Trophoblast cell (in vitro differentiated cells and primary cell): ENCODE data around the gene ITPKB.

Experiments
- DNase-seq, 2 donors: peaks; one replicate each; pipeline ENCODE4 v3.0.0-alpha.2; 2016
- H2AFZ ChIP-seq: 2 replicates; pipeline ENCODE4 v1.6.1; 2013; ENCODE audit warnings: low read length, moderate library complexity, mild to moderate bottlenecking; ENCODE audit not compliant: insufficient read depth, poor library complexity
- H2AK5ac ChIP-seq: 2 replicates; pipeline ENCODE4 v1.6.1; 2013; ENCODE audit warnings: mild to moderate bottlenecking, low read length
- H2BK120ac ChIP-seq: 2 replicates; pipeline ENCODE4 v1.6.1; 2013; ENCODE audit warnings: low read length, mild to moderate bottlenecking, moderate library complexity; ENCODE audit not compliant: insufficient read depth, poor library complexity
- H2BK12ac ChIP-seq: 2 replicates; pipeline ENCODE4 v1.6.1; 2013; ENCODE audit warnings: mild to moderate bottlenecking, low read length, moderate library complexity
- H2BK5ac ChIP-seq: 2 replicates; pipeline ENCODE4 v1.6.1; 2013; ENCODE audit warnings: low read length, low read depth, moderate library complexity, mild to moderate bottlenecking; ENCODE audit not compliant: poor library complexity
- H3K14ac ChIP-seq: 2 replicates; pipeline ENCODE4 v1.6.1; 2013; ENCODE audit warnings: mild to moderate bottlenecking, low read length
- H3K18ac ChIP-seq: 2 replicates; pipeline ENCODE4 v1.6.1; 2013; ENCODE audit warnings: mild to moderate bottlenecking, low read length
- H3K23ac ChIP-seq: 2 replicates; pipeline ENCODE4 v1.6.1; 2013; ENCODE audit warnings: low read length
- H3K27ac ChIP-seq: 2 replicates; pipeline ENCODE4 v1.5.1; 2013; ENCODE audit warnings: low read depth, mild to moderate bottlenecking, inconsistent platforms, low read length, moderate library complexity
- H3K27me3 ChIP-seq: 2 replicates; pipeline ENCODE4 v1.6.1; 2013; ENCODE audit warnings: inconsistent platforms, mild to moderate bottlenecking, low read length, moderate library complexity; ENCODE audit not compliant: insufficient read depth
- H3K36me3 ChIP-seq, 2 experiments: 1 replicate in 1 of 2; 2 replicates in 1 of 2; pipeline ENCODE4 v1.6.1; 2013; ENCODE audit warnings: low read length in 2 of 2, mild to moderate bottlenecking in 2 of 2, moderate library complexity in 1 of 2; ENCODE audit not compliant: insufficient read depth in 2 of 2, control insufficient read depth in 1 of 2
- H3K4ac ChIP-seq: 2 replicates; pipeline ENCODE4 v1.6.1; 2013; ENCODE audit warnings: low read depth, mild to moderate bottlenecking, low read length, moderate library complexity
- H3K4me1 ChIP-seq, 2 experiments: 1 replicate in 1 of 2; 2 replicates in 1 of 2; pipeline ENCODE4 v1.6.1; 2013; ENCODE audit warnings: low read length in 2 of 2, mild to moderate bottlenecking in 2 of 2, moderate library complexity in 1 of 2; ENCODE audit not compliant: insufficient read depth in 2 of 2, control insufficient read depth in 1 of 2
- H3K4me2 ChIP-seq: 2 replicates; pipeline ENCODE4 v1.6.1; 2013; ENCODE audit warnings: inconsistent platforms, mild to moderate bottlenecking, low read length, moderate library complexity
- H3K4me3 ChIP-seq: 2 replicates; pipeline ENCODE4 v1.5.1; 2013; ENCODE audit warnings: mild to moderate bottlenecking, low read depth, low read length, inconsistent platforms
- H3K79me1 ChIP-seq: one replicate; pipeline ENCODE4 v1.6.1; 2013; ENCODE audit warnings: low read length
- H3K79me2 ChIP-seq: 2 replicates; pipeline ENCODE4 v1.6.1; 2013; ENCODE audit warnings: low read length, mild to moderate bottlenecking; ENCODE audit not compliant: control insufficient read depth, insufficient read depth, poor library complexity
- H3K9ac ChIP-seq: 2 replicates; pipeline ENCODE4 v1.6.1; 2013; ENCODE audit warnings: mild to moderate bottlenecking, low read length
- H3K9me3 ChIP-seq: 2 replicates; pipeline ENCODE4 v1.6.1; 2013; ENCODE audit warnings: low read depth, mild to moderate bottlenecking, control low read depth, inconsistent platforms, low read length; ENCODE audit not compliant: insufficient read depth
- H4K12ac ChIP-seq: 2 replicates; pipeline ENCODE4 v1.6.1; 2013; ENCODE audit warnings: low read depth, mild to moderate bottlenecking, low read length, moderate library complexity
- H4K8ac ChIP-seq: 2 replicates; pipeline ENCODE4 v1.6.1; 2013; ENCODE audit warnings: low read depth, mild to moderate bottlenecking, low read length, moderate library complexity
- H4K91ac ChIP-seq: one replicate; pipeline ENCODE4 v1.6.1; 2013; ENCODE audit warnings: low read depth, mild to moderate bottlenecking, low read length, moderate library complexity
- WGBS: extraction: QIAGEN DNeasy Blood & Tissue Kit; methylation state at CpG from one replicate; pipeline ENCODE4 v1.1.7; 2013; ENCODE audit warnings: missing lambda C conversion rate; ENCODE audit not compliant: insufficient read length, insufficient coverage; ENCODE audit errors: extremely low coverage; 5-methylcytosine and 5-hydroxymethylcytosine counted together

ITPKB gene

DNA sequence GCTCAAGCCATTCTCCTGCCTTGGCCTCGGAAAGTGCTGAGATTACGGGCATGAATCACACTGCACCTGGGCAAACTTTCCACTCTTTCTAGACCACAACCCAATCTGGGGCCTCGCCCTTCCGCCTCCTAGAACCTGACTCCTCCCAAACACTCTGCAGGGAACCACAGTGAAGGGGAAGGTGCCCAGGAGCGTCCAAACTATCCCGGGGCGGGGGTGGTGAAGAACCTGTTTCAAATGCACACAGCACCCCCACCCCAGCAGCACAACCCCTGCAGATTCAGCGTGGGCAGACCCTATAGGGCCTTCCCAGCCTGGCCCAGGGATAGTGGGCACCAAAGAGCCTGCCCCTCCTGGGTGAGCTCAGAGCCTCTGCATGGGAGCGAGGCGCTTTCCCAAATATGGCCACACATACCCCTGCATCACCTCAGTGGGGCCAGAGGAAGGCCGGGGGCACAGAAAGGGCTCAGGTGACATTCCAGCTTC is 103.6 kb downstream of the ITPKB start:
- H3K79me2 ChIP-seq = no peaks in the 10 kb centered on the region
- no peak overlapping the region for H2AFZ ChIP-seq
- H2BK12ac ChIP-seq = no peak overlapping the region
- no peak overlapping the region for H4K8ac ChIP-seq
- no peak overlapping the region for H3K9ac ChIP-seq
- H3K18ac ChIP-seq = no peak overlapping the region
- H3K36me3 ChIP-seq = peaks cover 0 to 2% of the 10 kb centered on the region in 2 experiments
- no peak overlapping the region for H3K4ac ChIP-seq
- no peak overlapping the region for H3K27ac ChIP-seq
- no CpG with 5 or more reads among the region's 11 CpGs for WGBS
- H3K4me2 ChIP-seq = no peak overlapping the region
- H3K79me1 ChIP-seq = no peaks in the 10 kb centered on the region
- no peak overlapping the region for H2BK120ac ChIP-seq
- H3K9me3 ChIP-seq = no peaks in the 10 kb centered on the region
- H3K14ac ChIP-seq = no peak overlapping the region
- no peak overlapping the region for H2BK5ac ChIP-seq
- H3K23ac ChIP-seq = no peak overlapping the region
- no peak overlapping the region for H4K12ac ChIP-seq
- DNase-seq = no peak
- H4K91ac ChIP-seq = no peak overlapping the region
- H3K4me3 ChIP-seq = no peak overlapping the region
- H3K4me1 ChIP-seq = peaks cover 8 to 9% of the 10 kb centered on the region in 2 experiments
- H3K27me3 ChIP-seq = no peaks in the 10 kb centered on the region
- no peak overlapping the region for H2AK5ac ChIP-seq

DNA sequence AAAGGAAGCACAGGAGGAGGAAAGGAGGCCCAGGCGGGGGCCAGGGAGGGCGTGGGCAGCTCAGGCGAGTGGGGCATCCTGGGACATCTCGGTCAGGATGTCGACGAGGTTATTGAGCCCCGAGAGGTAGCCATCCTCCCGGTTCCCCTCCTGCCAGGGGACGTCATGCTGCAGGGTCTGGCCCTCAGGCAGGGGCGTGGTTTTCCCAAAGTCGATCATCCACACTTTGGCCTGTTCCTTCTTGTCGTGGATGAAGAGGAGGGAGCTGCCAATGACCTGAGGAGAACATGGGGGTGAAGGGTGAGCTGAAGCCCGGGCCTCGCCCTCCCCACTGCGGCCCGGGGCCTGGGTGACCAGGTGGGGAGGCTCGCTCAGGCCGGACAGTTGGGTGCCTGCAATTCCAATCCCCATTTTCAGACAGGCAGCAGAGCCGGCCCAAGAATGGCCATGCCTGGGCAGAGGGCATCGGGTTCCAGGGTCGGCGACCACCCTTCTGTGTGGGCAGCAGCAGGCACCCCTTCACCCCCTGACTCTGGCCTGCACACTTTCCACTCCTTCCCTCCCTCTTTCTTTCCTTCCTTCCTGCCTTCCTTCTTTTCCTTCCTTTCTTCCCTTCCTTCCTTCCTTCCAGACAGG is 104.4 kb downstream of the ITPKB start:
- WGBS = no CpG with 5 or more reads among the region's 22 CpGs

DNA sequence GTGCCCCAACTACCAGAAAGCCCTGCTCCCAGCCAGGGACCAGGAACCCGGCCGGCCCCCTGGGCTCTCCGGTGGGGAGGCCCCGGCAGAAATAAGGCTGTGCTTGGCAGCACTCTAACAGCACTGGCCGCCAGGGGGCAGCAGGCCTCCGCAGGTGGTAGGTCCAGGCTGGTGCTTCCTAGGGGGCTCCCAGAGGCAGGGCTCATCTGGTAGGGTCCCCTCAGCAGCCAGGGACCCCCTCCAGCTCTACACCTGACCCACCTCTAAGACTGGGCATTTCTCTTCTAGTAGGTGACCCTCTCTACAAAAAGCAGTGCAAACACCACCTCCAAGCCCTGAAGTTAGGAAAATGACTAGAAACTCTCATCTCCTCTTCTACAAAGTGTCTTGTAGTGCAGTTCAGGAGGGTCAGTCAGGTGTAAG is 104.9 kb downstream of the ITPKB start:
- no peak overlapping the region for H2BK12ac ChIP-seq
- no peak overlapping the region for H2AFZ ChIP-seq
- H2BK120ac ChIP-seq = no peak overlapping the region
- no peak overlapping the region for H3K4me3 ChIP-seq
- no peak overlapping the region for H3K4me2 ChIP-seq
- H3K79me2 ChIP-seq = no peaks in the 10 kb centered on the region
- H3K9ac ChIP-seq = no peak overlapping the region
- H3K27me3 ChIP-seq = no peaks in the 10 kb centered on the region
- peaks cover 0 to 2% of the 10 kb centered on the region in 2 experiments for H3K36me3 ChIP-seq
- H4K91ac ChIP-seq = no peak overlapping the region
- H3K14ac ChIP-seq = no peak overlapping the region
- peak; percentile 47 to 79 for DNase-seq
- H3K4ac ChIP-seq = no peak overlapping the region
- H3K23ac ChIP-seq = no peak overlapping the region
- H2AK5ac ChIP-seq = no peak overlapping the region
- H3K4me1 ChIP-seq = no peaks in the 10 kb centered on the region
- no peak overlapping the region for H3K27ac ChIP-seq
- no peak overlapping the region for H2BK5ac ChIP-seq
- WGBS = no CpG with 5 or more reads among the region's 6 CpGs
- no peaks in the 10 kb centered on the region for H3K79me1 ChIP-seq
- no peak overlapping the region for H3K18ac ChIP-seq
- H4K12ac ChIP-seq = no peak overlapping the region
- H3K9me3 ChIP-seq = no peaks in the 10 kb centered on the region
- no peak overlapping the region for H4K8ac ChIP-seq

More for the DNA sequence above, 104.4 kb downstream of the ITPKB start:
- Histone ChIP-seq H3K4me1 (peaks cover 1 to 2% of the 10 kb centered on the region in 2 experiments), H2BK120ac (no peak overlapping the region), H3K27ac (no peak overlapping the region), H3K18ac (no peak overlapping the region), H3K27me3 (no peaks in the 10 kb centered on the region), H3K4ac (no peak overlapping the region), H3K4me3 (no peak overlapping the region), H3K14ac (no peak overlapping the region), H3K23ac (no peak overlapping the region), H4K91ac (no peak overlapping the region), H2BK5ac (no peak overlapping the region), H3K9ac (no peak overlapping the region), H3K79me2 (no peaks in the 10 kb centered on the region), H3K79me1 (no peaks in the 10 kb centered on the region), H2BK12ac (no peak overlapping the region), H2AK5ac (no peak overlapping the region), H2AFZ (no peak overlapping the region), H3K4me2 (no peak overlapping the region), H3K36me3 (peaks cover 0 to 2% of the 10 kb centered on the region in 2 experiments), H3K9me3 (no peaks in the 10 kb centered on the region), H4K12ac (no peak overlapping the region), H4K8ac (no peak overlapping the region)
- no peak for DNase-seq

DNA sequence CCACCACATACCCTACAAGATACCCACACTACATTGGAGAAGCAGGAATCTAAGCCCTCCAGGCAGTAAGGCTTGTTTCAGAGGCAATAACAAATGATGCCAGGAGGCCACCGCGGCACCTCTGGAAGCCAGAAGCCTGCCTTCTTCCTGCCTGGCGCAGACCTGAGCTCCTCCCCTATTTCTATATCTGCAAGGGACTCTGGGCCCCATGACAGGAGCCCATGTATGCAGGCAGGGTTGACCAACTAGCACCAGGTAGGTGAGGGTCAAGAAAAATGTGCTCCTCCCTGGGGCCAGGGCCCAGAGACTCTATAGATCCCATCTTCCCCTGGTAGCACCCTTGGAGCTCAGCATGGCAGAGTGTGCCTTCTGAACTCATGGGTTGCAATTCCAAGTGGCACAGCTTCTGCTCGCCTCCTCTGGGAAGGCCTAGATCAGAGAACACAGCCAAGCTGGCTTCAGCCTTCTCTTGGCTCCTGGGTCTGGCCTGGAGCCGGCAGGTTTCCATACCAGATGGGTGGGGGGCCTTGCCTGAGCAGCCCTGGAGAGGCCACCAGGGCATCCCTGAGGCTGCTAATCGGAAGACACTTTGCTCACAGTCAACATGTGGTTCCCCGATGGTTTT is 105.4 kb downstream of the ITPKB start:
- H4K8ac ChIP-seq = no peak overlapping the region
- H4K91ac ChIP-seq = no peak overlapping the region
- H2BK12ac ChIP-seq = no peak overlapping the region
- no peaks in the 10 kb centered on the region for H3K79me2 ChIP-seq
- H4K12ac ChIP-seq = no peak overlapping the region
- H3K79me1 ChIP-seq = no peaks in the 10 kb centered on the region
- H3K18ac ChIP-seq = no peak overlapping the region
- H3K4me1 ChIP-seq = no peaks in the 10 kb centered on the region
- H3K27me3 ChIP-seq = no peaks in the 10 kb centered on the region
- no peak overlapping the region for H3K27ac ChIP-seq
- no peak overlapping the region for H3K4me3 ChIP-seq
- no peak overlapping the region for H3K14ac ChIP-seq
- no peak overlapping the region for H2AK5ac ChIP-seq
- H3K9ac ChIP-seq = no peak overlapping the region
- no peak overlapping the region for H2AFZ ChIP-seq
- H3K4me2 ChIP-seq = no peak overlapping the region
- no peak overlapping the region for H2BK5ac ChIP-seq
- peaks cover 0 to 2% of the 10 kb centered on the region in 2 experiments for H3K36me3 ChIP-seq
- no peak overlapping the region for H3K4ac ChIP-seq
- DNase-seq = no peak
- H2BK120ac ChIP-seq = no peak overlapping the region
- no peaks in the 10 kb centered on the region for H3K9me3 ChIP-seq
- no peak overlapping the region for H3K23ac ChIP-seq
- no CpG with 5 or more reads among the region's 7 CpGs for WGBS
